Stimulated activated CD4-positive, alpha-beta T cell treated with anti-CD3 and anti-CD28 coated beads, Interleukin-1b, Interleukin-23, amount 100 ng/mL, for 1 hour (primary cell): Measurements from ENCODE around the gene CRABP2.

Experiments used
- DNase-seq, 2 donors: peaks; one replicate each; pipeline ENCODE4 v3.0.0-alpha.2; 2020; ENCODE audit warnings: low read depth in 2 of 2

CRABP2 gene

GRCh38 chr1:156742017-156742416 lies 36.6 kb upstream of the CRABP2 start:
- no peak for DNase-seq

GRCh38 chr1:156741481-156741983 lies 36.1 kb upstream of the CRABP2 start:
- DNase-seq, result no peak

- peak; percentile 83 to 92 for DNase-seq
These were observed 35.5 kb upstream of the CRABP2 start, which contains the start of gene MRPL24 for GRCh38 chr1:156740741-156741480. TSS of gene MRPL24 (minus strand) at chr1:156741088. CDS start at chr1:156738704, 2,384 bp downstream.

DNA sequence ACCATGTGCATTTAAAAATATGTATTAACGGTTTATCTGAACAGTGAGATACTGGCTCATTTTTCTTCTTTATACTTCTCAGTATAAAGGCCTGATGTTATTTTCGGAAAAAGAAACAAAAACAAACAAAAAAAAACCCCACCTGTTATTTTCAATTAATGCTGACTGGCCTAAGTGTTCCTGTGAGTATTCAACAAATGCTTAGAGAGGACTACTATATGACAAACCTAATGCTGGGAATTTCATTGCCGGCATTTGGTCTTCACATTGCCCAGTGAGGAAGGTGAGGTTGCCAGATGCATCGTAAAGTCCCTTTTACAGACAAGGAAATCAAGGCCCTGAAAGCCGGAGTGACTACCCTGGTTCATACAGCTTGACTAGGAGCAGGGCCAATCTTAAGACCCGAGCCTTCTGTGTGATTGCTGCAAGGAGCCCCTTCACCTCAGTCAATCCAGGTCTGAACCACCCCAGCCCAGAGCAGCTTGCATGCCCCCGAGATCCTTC lies 34.9 kb upstream of the CRABP2 start:
- DNase-seq, result no peak

DNA sequence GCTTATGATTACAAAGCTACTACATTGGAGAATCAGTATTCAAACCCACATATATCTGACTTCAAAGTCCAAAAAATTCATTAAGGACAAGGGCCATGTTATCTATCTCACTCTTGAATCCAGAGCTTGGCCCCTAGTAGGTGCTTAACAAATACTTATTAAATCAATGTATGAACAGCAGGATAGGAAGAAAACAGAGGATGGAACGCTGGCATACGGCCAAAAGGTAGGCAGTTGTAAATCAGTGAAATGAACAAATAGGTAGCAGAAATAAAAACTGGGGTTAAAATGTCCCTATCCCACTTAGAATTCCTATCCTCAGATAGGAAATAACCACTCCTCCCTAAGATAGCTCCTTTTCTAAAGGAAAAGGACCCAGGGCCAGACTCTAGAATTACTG lies 33.5 kb upstream of the CRABP2 start:
- no peak for DNase-seq

DNA sequence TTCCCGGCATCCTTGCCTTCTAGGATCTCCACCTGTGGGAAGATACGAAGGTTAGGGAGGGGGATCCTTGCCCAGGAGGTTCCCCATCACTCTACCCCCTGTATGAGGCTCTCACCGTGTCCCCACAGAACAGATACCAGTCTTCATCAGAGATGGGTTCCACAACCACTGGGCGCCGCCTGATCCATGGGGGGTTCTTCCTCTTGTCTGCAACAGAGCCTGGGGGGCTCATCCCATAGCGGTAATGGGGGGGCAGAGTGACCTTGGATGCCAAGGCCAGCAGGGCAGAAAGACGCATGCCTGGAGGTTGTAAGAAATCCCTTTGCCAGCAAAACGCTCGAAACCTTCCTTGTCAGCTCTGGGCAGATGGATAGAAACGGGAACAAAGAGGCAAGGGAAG lies 33.0 kb upstream of the CRABP2 start:
- DNase-seq, result no peak

GRCh38 chr1:156733989-156734584 lies 28.7 kb upstream of the CRABP2 start:
- DNase-seq, result no peak

DNA sequence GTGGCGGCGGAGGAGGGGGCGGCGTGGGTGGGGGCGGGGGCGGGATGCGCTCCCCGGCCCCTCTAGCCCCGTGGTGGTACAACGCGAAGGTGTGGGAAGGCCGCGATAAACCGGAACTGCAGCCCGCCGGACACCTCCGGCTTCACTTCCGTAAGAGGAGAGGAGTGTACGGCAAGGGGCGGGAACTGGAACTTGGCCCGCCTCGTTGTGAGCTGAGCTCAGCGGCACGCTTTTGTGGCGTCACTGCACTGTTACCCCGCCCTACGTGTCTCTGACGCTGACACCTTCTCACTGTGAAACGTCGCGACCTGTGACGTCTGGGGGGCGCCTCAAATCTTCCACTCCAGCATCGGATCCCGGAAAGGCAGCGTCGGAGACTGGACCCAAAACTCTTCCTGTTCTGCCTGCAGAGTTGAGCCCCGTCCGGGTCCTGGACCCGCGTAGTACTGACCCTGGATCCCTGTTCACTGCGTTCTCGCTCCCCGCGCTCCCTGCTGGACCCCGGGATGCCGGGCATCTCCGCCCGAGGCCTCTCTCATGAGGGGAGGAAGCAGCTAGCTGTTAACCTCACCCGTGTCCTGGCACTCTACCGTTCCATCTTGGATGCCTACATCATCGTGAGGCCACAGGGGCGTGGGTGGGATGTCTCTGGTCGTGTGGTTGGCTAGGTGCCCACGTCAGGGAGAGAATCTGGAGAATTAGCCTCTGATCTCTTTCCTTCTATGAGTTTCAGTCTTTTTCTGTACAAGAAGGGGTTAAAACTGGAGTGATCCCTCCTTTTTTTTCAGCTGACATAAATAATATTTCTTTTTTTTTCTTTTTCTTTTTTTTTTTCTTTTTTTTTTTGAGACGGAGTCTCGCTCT lies 23.4 kb upstream of the CRABP2 start, which contains the start of gene ISG20L2:
TSS of gene ISG20L2 (minus strand) at position 168 of the 864 bp plus-strand sequence. CDS start 1,114 bp downstream, outside the sequence.
- DNase-seq, result peak; percentile 79 to 83

GRCh38 chr1:156727926-156728598 lies 22.7 kb upstream of the CRABP2 start, which contains the start of gene METTL25B:
TSS of gene METTL25B (plus strand) at chr1:156728469. CDS start at chr1:156729105, 636 bp downstream.
- peak in 1 of 2 donors; percentile 41 for DNase-seq

DNA sequence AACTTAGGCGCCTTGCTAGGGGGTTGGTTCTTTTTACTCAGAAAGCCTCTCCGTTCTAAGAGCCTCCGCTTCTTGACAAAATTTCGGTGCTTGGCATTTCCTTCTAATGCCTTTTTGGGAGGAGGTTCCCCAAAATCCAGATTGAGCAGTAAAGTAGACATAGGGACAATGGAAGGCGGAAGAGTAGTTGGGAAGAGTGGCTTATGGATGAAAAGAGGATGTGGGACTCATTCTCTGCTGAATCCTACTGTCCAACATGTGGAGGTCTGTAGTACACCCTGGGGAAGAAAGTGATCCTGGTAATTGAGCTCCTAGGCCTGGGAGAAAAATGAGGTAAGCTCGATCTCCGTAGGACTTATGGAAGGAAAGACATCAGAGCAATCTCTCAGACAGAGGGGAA lies 22.1 kb upstream of the CRABP2 start:
- DNase-seq, result no peak

DNA sequence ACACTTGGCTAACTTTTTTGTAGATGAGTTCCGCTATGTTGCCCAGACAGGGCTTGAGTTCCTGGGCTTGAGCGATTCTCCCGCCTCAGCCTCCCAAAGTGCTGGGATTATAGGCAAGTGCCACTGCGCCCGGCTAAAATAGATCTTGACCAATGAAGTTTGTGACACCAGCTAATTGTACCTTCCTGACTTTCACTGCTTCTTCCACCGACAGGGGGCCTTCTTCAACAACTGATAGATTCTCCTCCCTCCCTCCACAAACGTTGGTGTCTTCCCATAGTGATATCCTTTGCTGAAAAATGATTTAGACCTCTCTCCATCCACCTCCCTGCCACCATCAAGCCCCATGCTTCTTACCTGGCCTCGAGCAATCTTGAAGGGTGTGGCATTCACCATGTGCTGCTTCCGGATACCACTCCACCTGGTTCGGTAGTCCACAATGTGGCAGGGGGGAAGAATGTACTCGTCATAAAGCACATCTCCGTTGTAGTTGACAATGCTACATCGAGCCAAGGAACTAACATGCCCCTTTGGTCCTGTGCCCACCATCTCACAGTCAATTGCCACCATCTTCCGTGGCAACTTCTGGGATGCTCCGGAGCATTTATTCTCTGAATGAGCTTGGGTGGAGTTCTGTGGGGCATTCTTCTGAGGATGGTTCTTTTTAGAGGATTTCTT lies 21.3 kb upstream of the CRABP2 start:
- DNase-seq, result no peak

- DNase-seq, result peak; percentile 56
These were observed 20.4 kb upstream of the CRABP2 start for GRCh38 chr1:156725683-156726280.

DNA sequence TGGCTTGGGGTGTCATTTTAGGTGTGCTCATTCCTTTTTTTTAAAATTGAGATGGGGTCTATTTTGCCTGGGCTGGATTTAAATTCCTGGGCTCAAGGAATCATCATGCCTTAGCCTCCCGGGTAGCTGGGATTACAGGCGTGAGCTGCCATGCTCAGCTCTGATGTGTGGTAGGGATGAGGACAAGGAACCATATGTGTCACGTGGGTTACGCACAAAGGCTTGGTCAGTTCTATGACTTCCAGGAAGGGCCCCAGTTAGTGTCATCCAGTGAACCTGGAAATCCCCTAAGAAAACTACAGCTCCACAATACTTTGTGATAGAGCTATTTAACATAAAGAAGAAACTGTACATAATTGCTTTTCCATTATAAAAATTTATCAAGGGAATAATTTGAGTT lies 16.2 kb upstream of the CRABP2 start:
- no peak for DNase-seq

- DNase-seq, result no peak
These were observed 15.7 kb upstream of the CRABP2 start for GRCh38 chr1:156721131-156721530.

- DNase-seq, result no peak
These were observed 12.0 kb upstream of the CRABP2 start for GRCh38 chr1:156717351-156717750.

DNA sequence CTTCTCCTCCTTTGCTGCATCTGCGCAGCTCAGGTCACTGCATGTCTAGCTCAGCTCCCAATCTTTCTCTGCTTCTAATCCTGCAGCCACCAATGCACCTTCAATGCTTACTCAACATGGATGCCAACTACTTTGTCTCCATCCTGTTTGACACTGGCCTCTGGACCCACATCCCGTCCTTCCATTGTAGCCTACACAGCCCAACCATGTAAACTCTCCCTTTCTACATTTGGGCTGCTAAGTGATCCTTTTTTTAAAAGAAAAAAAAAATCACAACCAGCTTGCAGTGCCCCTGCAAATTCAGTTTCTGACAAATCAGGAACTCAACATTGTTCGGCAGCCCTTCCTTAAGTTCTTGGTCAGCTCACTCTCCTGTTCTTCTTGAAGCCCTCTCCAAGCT lies 9.4 kb upstream of the CRABP2 start:
- no peak for DNase-seq

- DNase-seq, result no peak
These were observed 7.2 kb upstream of the CRABP2 start for GRCh38 chr1:156712626-156713025.

DNA sequence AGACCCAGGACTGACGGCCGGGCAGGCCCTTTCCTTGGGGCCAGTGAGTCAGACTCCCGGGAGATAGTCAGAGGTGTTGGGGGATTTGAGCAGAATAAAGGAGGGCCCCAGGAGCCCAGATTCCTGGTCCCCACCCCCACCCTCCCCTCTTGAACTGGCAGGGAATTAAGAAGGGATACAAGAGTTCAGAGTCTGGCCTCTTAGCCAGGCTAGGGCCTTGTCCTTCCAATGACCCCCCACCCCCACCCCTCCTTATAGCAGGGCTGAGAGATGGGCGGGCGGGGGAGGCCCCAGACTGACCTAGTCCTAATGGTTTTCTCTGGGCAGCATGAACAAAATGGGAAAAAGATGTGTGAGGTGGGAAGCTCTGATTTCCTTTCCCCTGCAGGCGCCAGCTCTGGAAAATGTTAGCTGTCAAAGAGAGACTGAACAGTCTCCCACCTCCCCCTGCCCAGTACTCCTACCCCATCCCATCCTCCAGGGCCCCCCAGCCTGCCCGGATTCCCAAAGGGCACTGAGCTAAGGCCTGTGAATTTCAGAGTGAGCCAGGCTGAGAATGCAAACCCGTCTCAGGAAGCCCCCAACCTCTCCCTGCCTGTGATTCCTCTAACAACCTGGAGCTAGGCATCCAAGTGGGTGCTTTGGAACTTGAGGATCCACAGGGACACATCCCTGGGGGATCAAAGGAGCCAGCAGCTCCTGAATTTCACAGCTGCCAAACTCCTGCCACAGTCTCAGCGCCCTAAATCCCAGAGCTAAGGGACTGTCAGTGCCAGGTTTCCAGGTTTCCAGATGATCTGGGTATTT lies 5.8 kb upstream of the CRABP2 start:
- no peak for DNase-seq

DNA sequence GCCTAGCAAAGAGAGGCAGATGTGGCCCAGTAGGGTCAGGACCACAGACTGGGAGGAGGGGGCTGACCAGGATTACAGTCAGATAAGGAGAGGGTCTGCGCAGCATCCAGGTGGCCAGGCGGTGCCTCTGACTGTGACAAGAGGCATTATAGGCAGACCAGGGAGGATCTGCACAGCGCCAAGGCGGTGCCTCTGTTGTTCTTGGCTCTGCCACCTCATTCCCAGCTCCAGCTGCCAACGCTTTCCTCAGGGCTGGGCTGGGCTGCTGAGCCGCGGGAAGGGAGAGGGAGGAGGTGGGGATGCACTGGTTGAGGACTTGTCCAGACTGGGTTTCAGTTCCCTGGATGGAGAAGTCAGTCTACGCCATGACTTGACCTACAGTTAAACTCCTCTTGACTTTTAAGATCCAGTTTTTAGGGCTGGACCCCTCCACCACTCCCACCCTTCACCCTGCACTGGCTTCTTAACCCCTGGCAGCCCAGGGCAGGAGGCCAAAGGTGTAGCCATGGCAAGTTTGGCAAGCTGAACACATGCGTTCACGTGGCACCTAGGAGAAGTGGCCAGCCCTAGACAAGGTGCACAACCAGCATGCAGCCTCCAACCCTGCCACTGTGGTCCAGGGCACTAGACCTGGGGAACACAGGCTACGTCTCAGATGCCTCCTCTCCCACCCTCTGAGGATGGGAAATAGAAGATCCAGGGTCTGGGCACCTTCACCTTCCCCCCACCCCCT lies 4.5 kb upstream of the CRABP2 start:
- DNase-seq, result no peak
